Parietal lobe (tissue), 1 donor: ENCODE results near the gene GJB4. TPM values are rescaled to one million over a fixed set of nuclear protein-coding genes. Genes with fewer than 3 reads are reported as not detected.

Experiments
- total RNA-seq: library from RNA; depleted of rRNA; stranded (reverse); fragments of >200 nt; gene quantifications from one replicate; pipeline ENCODE4 v1.2.3, GENCODE V29; 2014

The GJB4 gene
- total RNA-seq: not detected

GRCh38 chr1:34759503-34760357 is at the start of gene GJB4:
Gene GJB4 (plus strand): TSS chr1:34759740. CDS start chr1:34761255, 1,515 bp downstream.

GRCh38 chr1:34754964-34755637 is 4.4 kb upstream of the GJB4 start, which contains the start of gene GJB5:
Gene GJB5 (plus strand): TSS chr1:34755047. CDS start chr1:34757331, 2,284 bp downstream.

GRCh38 chr1:34781071-34781843 is 21.7 kb downstream of the GJB4 start, which contains the start of gene GJB3:
Gene GJB3 (plus strand): TSS chr1:34781214. CDS start chr1:34784763, 3,549 bp downstream.

GRCh38 chr1:34792868-34793727 is 33.6 kb downstream of the GJB4 start, which contains the start of gene GJA4:
Gene GJA4 (plus strand): TSS chr1:34792999. CDS start chr1:34794214, 1,215 bp downstream.

Other genes with a start within 250 kb of the GJB4 start
- not detected for gene GJB5, start 4.7 kb upstream of the GJB4 start, total RNA-seq
- gene GJB3, start 21.5 kb downstream of the GJB4 start, total RNA-seq: not detected
- gene GJA4, start 33.3 kb downstream of the GJB4 start, total RNA-seq: 1.6 TPM
- 15.0 TPM for gene SMIM12, start 100.0 kb downstream of the GJB4 start, total RNA-seq
- gene DLGAP3, start 169.9 kb downstream of the GJB4 start, total RNA-seq: 5.0 TPM
- 2.5 TPM for gene TMEM35B, start 225.6 kb downstream of the GJB4 start, total RNA-seq